PFSK-1 (cell line): Measurements from ENCODE around the gene KCNQ1.

Experiments
- FOXP2 ChIP-seq: optimal IDR thresholded peaks from 2 replicates; pipeline ENCODE3; 2011; ENCODE audit warnings: borderline replicate concordance, control low read depth, inconsistent platforms; ENCODE audit not compliant: insufficient read depth; ENCODE audit errors: extremely low read length, extremely low read depth
- POLR2AphosphoS5 ChIP-seq: IDR thresholded peaks from 2 replicates; pipeline ENCODE4 v1.6.1; 2012; ENCODE audit warnings: low read depth, mild to moderate bottlenecking, control low read depth, low read length, moderate library complexity
- REST ChIP-seq, 2 experiments: IDR thresholded peaks; 2 replicates each; pipeline versions ENCODE4 v1.6.1 to v1.8.0; 2011 to 2012; ENCODE audit warnings: low read depth in 2 of 2, low read length in 2 of 2, control low read depth in 1 of 2, inconsistent platforms in 1 of 2, mild to moderate bottlenecking in 1 of 2, moderate library complexity in 1 of 2; ENCODE audit not compliant: insufficient read depth in 1 of 2
- SIN3A ChIP-seq: IDR thresholded peaks from 2 replicates; pipeline ENCODE4 v1.6.1; 2012; ENCODE audit warnings: mild to moderate bottlenecking, low read length, moderate library complexity, borderline replicate concordance; ENCODE audit not compliant: insufficient read depth
- TAF1 ChIP-seq: IDR thresholded peaks from 2 replicates; pipeline ENCODE4 v1.6.1; 2012; ENCODE audit warnings: low read length, control low read depth, borderline replicate concordance; ENCODE audit not compliant: insufficient read depth

Gene KCNQ1

GRCh38 chr11:2813141-2813908 is 368.5 kb downstream of the KCNQ1 start:
- no peak for TF ChIP-seq POLR2AphosphoS5
- TF ChIP-seq SIN3A: no peak

GRCh38 chr11:2813968-2814367 is 369.2 kb downstream of the KCNQ1 start:
- TF ChIP-seq POLR2AphosphoS5 (no peak), REST (IDR thresholded peaks at IDR 0.05; ENCODE audit: insufficient read depth in 1 of 2, low read depth in 2 of 2, low read length in 2 of 2) (no peak), TAF1 (no peak), FOXP2 (no peak), SIN3A (no peak)

- TF ChIP-seq REST (IDR thresholded peaks at IDR 0.05; ENCODE audit: insufficient read depth in 1 of 2, low read depth in 2 of 2, low read length in 2 of 2) (no peak), FOXP2 (no peak), POLR2AphosphoS5 (no peak), SIN3A (no peak)
These were observed 369.9 kb downstream of the KCNQ1 start for GRCh38 chr11:2814751-2815150.

GRCh38 chr11:2815762-2816496 is 371.1 kb downstream of the KCNQ1 start:
- TF ChIP-seq SIN3A (no peak), TAF1 (no peak), POLR2AphosphoS5 (no peak), FOXP2 (no peak), REST (IDR thresholded peaks at IDR 0.05; ENCODE audit: insufficient read depth in 1 of 2, low read depth in 2 of 2, low read length in 2 of 2) (no peak)

GRCh38 chr11:2816523-2816922 is 371.7 kb downstream of the KCNQ1 start:
- TF ChIP-seq FOXP2 (no peak), TAF1 (no peak), SIN3A (no peak), POLR2AphosphoS5 (no peak), REST (IDR thresholded peaks at IDR 0.05; ENCODE audit: insufficient read depth in 1 of 2, low read depth in 2 of 2, low read length in 2 of 2) (no peak)
